BE2C (cell line): ENCODE results near the gene ACKR3.

Experiments
- DNase-seq: peaks from one replicate; pipeline ENCODE4 v3.0.0-alpha.2; 2020
- H3K27me3 ChIP-seq: fragments of 250-450 bp; sonication (Bioruptor Pico); 2 replicates; pipeline ENCODE4 v1.5.1; 2020; ENCODE audit warnings: mild to moderate bottlenecking
- H3K36me3 ChIP-seq: fragments of 250-450 bp; sonication (Bioruptor Pico); 2 replicates; pipeline ENCODE4 v1.5.1; 2020; ENCODE audit warnings: mild to moderate bottlenecking
- H3K4me1 ChIP-seq: fragments of 250-450 bp; sonication (Bioruptor Pico); 2 replicates; pipeline ENCODE4 v1.5.1; 2020
- H3K4me3 ChIP-seq: 2 replicates; pipeline ENCODE4 v1.5.1; 2011; ENCODE audit warnings: low read depth, low read length
- H3K9me3 ChIP-seq: fragments of 250-450 bp; sonication (Bioruptor Pico); 2 replicates; pipeline ENCODE4 v1.5.1; 2020
- CTCF ChIP-seq: IDR thresholded peaks from 2 replicates; pipeline ENCODE4 v1.5.1; 2012; ENCODE audit warnings: mild to moderate bottlenecking, low read depth, low read length

ACKR3 gene

DNA sequence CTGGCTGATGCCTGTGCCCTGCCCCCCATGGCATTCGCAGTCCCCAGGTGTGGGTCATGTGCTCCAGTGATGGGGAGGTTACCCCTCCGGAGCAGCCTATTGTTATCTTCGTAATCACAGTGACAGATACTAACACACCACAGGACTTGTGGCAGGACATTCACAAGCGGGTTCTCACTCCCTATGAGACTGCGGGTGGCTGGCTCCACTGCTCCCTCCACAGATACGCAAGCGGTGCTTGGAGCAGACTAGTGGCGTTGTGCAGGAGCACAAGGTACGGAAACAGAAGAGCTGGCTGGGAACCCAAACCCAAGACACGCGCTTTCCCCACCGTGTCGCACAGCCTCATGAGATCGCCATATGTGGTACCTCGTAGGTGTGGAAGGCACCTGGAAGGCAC lies 52.2 kb downstream of the ACKR3 start:
- no peak for DNase-seq
- H3K27me3 ChIP-seq: peaks cover 8% of the 10 kb centered on the region; the same call in 1 of the 2 replicates
- no peaks in the 10 kb centered on the region for H3K9me3 ChIP-seq
- H3K4me1 ChIP-seq: no peaks in the 10 kb centered on the region
- H3K4me3 ChIP-seq: no peak overlapping the region
- no peaks in the 10 kb centered on the region for H3K36me3 ChIP-seq
- TF ChIP-seq CTCF: no peak

GRCh38 chr2:236622201-236622600 lies 52.6 kb downstream of the ACKR3 start:
- no peaks in the 10 kb centered on the region for H3K9me3 ChIP-seq
- TF ChIP-seq CTCF: no peak
- DNase-seq: no peak
- H3K4me3 ChIP-seq: no peak overlapping the region
- H3K27me3 ChIP-seq: peaks cover 8% of the 10 kb centered on the region; the same call in 1 of the 2 replicates
- no peaks in the 10 kb centered on the region for H3K36me3 ChIP-seq
- no peaks in the 10 kb centered on the region for H3K4me1 ChIP-seq

DNA sequence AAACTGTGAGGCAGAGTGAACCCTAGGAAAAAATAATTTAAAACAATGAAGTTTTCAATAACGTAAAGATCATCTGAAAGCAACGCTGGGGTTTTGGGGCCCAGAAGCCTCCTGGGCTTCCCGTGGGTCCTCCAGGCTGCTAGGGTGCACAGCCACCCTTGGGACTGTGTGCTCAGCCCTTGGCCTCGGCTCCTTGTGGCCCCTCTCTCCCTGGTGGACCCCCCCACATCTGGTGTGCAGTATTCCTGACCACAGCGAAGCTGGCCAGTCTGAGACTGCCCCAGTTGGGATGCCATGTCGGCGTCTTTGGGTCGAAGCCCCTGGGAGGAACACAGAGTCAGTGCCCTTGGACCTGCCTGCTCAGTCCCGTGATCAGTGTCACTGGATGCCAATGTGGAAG lies 53.0 kb downstream of the ACKR3 start:
- Histone ChIP-seq H3K9me3 (no peaks in the 10 kb centered on the region), H3K36me3 (no peaks in the 10 kb centered on the region), H3K27me3 (peaks cover 8% of the 10 kb centered on the region; the same call in 1 of the 2 replicates), H3K4me3 (no peak overlapping the region), H3K4me1 (no peaks in the 10 kb centered on the region)
- TF ChIP-seq CTCF: no peak
- no peak for DNase-seq

- Histone ChIP-seq H3K4me3 (no peak overlapping the region), H3K9me3 (no peaks in the 10 kb centered on the region), H3K27me3 (peaks cover 8% of the 10 kb centered on the region; the same call in 1 of the 2 replicates), H3K4me1 (no peaks in the 10 kb centered on the region), H3K36me3 (no peaks in the 10 kb centered on the region)
- TF ChIP-seq CTCF: no peak
- no peak for DNase-seq
These were observed 54.2 kb downstream of the ACKR3 start for GRCh38 chr2:236623816-236624215.

DNA sequence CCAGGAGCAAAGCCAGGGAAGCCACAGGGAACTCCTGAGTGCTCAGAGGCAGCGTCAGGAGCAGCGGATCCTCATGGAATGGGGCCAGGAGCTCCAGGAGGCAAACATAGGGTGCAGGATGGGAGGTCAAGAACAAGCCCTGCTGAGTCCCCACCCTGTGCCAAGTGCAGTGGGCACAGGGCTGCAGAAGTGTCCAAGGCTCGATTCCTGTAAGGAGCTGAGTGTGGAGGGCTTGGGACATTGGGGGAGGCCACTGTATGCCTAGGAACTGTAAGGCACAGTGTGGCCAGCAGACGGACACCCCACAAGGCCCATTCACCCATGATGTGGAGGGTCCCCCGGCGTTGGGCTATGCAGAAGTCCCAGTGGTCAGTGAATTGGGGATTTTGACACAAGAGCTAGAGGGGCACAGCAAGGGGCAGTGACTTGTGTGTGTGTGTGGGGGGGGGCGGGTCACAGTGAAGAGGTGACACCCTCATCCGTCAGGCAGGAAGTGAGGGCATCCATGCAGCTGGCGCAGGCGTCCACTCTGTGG lies 55.6 kb downstream of the ACKR3 start:
- TF ChIP-seq CTCF: no peak
- no peak for DNase-seq
- H3K27me3 ChIP-seq: peaks cover 4% of the 10 kb centered on the region; the same call in 1 of the 2 replicates
- no peaks in the 10 kb centered on the region for H3K36me3 ChIP-seq
- no peaks in the 10 kb centered on the region for H3K4me1 ChIP-seq
- H3K4me3 ChIP-seq: no peak overlapping the region
- H3K9me3 ChIP-seq: no peaks in the 10 kb centered on the region

- Histone ChIP-seq H3K27me3 (no peaks in the 10 kb centered on the region; the same call in 1 of the 2 replicates), H3K36me3 (no peaks in the 10 kb centered on the region), H3K4me1 (no peaks in the 10 kb centered on the region), H3K4me3 (no peak overlapping the region), H3K9me3 (no peaks in the 10 kb centered on the region)
- DNase-seq: no peak
- no peak for TF ChIP-seq CTCF
These were observed 56.9 kb downstream of the ACKR3 start for GRCh38 chr2:236626391-236627150.
